MM.1S (cell line): ENCODE results near the gene STAG3.
"Not testable (repeated sequence)": the region's sequence is repeated elsewhere in the genome, so short reads cannot be mapped to it uniquely, and the experiment has no call there.

Experiments used
- EZH2phosphoT487 ChIP-seq: fragments of 300-600 bp; sonication (generic); IDR thresholded peaks from 2 replicates; pipeline ENCODE4 v1.6.1; 2018; ENCODE audit warnings: antibody characterized with exemption, low read length
- TF ChIP-seq, protein P1 (sequence below): fragments of 300-600 bp; sonication (generic); IDR thresholded peaks from 2 replicates; pipeline ENCODE4 v1.5.1; 2016; ENCODE audit warnings: antibody characterized with exemption, low read length, mixed read lengths

DNA sequence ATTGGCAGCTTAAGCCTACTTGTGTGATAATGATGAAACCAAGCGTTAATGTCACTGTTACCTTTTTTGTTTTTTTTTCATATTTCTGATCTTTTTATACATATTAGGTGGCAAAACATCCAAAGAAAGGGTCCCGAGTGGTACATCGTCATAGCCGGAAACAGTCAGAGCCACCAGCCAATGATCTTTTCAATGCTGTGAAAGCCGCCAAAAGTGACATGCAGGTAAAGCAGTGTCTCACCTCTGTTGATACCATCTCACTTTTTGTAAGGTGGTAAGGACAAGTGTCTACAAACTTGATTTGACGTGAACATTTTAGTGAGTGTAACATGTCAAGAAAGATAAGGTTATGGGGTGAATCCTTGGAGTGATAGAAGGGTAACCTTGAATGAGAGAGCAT is 4.9 kb downstream of the STAG3 start:
- TF ChIP-seq, protein P1, sequence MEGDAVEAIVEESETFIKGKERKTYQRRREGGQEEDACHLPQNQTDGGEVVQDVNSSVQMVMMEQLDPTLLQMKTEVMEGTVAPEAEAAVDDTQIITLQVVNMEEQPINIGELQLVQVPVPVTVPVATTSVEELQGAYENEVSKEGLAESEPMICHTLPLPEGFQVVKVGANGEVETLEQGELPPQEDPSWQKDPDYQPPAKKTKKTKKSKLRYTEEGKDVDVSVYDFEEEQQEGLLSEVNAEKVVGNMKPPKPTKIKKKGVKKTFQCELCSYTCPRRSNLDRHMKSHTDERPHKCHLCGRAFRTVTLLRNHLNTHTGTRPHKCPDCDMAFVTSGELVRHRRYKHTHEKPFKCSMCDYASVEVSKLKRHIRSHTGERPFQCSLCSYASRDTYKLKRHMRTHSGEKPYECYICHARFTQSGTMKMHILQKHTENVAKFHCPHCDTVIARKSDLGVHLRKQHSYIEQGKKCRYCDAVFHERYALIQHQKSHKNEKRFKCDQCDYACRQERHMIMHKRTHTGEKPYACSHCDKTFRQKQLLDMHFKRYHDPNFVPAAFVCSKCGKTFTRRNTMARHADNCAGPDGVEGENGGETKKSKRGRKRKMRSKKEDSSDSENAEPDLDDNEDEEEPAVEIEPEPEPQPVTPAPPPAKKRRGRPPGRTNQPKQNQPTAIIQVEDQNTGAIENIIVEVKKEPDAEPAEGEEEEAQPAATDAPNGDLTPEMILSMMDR, result not testable (repeated sequence)
- TF ChIP-seq EZH2phosphoT487, result not testable (repeated sequence)
